GM10266 (cell line): ENCODE data around the gene TARM1.

ENCODE experiments used
- DNase-seq: peaks from one replicate; pipeline ENCODE4 v3.0.0; 2012; ENCODE audit errors: extremely low spot score
- TF ChIP-seq, protein P1 (sequence below): IDR thresholded peaks from 2 replicates; pipeline ENCODE4 v1.5.1; 2012; ENCODE audit warnings: mild to moderate bottlenecking, low read depth; ENCODE audit not compliant: control insufficient read depth, insufficient read depth; ENCODE audit errors: missing control alignments

The TARM1 gene

DNA sequence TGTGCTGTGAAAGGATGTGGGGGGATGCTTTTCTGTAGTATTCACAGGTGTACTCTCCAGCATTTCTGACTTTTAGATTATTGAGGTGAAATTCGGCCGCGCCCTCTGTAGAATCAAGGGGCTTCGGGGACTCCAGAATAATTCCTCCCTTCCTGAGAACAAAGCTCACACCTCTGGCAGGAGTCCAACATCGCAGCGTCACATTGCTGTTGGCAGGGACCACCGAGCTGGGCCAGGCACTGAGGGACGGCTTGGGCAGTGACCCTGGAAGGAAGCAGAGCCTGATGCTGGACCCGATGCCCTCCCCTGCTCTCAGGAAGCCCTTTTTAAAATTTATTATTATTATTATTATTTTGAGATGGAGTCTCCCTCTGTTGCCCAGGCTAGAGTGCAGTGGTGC is 6.3 kb downstream of the TARM1 start:
- no peak for DNase-seq
- TF ChIP-seq, protein P1, sequence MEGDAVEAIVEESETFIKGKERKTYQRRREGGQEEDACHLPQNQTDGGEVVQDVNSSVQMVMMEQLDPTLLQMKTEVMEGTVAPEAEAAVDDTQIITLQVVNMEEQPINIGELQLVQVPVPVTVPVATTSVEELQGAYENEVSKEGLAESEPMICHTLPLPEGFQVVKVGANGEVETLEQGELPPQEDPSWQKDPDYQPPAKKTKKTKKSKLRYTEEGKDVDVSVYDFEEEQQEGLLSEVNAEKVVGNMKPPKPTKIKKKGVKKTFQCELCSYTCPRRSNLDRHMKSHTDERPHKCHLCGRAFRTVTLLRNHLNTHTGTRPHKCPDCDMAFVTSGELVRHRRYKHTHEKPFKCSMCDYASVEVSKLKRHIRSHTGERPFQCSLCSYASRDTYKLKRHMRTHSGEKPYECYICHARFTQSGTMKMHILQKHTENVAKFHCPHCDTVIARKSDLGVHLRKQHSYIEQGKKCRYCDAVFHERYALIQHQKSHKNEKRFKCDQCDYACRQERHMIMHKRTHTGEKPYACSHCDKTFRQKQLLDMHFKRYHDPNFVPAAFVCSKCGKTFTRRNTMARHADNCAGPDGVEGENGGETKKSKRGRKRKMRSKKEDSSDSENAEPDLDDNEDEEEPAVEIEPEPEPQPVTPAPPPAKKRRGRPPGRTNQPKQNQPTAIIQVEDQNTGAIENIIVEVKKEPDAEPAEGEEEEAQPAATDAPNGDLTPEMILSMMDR: no peak

DNA sequence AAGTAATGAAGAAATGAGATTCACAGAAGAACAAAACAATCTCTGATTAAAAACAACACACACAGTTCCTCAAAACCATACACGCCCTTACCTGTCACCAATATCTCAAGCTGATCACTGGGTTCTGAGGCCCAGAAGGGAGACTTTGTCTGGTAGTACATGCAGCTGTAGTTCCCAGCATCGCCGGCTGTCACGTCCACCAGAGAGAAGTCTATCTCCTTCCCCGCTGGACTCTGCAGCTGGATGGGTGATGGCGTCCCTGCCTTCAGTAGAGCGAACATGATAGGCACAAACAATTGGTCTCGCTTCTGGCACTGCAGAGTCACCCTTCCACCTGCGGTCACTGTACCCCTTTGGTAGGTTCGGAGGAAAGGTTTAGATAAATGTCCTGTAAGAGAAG is 7.3 kb downstream of the TARM1 start:
- DNase-seq: no peak
- TF ChIP-seq, protein P1: no peak

DNA sequence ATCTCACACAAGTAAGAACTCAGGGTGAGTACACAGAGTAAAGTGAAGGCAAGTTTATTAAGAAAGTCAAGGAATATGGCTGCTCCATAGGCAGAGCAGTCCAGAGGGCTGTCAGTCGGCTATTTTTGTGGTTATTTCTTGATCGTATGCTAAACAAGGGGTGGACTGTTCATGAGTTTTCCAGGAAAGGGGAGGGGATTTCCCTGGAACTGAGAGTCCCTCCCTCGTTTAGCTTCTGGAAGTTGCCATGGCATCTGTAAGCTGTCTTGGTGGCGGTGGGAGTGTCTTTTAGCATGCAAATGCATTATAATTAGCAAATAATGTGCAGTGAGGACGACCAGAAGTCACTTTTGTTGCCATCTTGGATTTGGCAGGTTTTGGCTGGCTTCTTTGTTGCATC is 11.7 kb downstream of the TARM1 start:
- no peak for DNase-seq
- TF ChIP-seq, protein P1: no peak

GRCh38 chr19:54063350-54064116 is 17.6 kb downstream of the TARM1 start, which contains the start of gene VSTM1:
VSTM1 (minus strand) TSS chr19:54063897; CDS start chr19:54063777, 120 bp downstream.
- no peak for DNase-seq
- TF ChIP-seq, protein P1: no peak

GRCh38 chr19:54062643-54063042 is 18.5 kb downstream of the TARM1 start:
- TF ChIP-seq, protein P1: no peak
- DNase-seq: no peak

DNA sequence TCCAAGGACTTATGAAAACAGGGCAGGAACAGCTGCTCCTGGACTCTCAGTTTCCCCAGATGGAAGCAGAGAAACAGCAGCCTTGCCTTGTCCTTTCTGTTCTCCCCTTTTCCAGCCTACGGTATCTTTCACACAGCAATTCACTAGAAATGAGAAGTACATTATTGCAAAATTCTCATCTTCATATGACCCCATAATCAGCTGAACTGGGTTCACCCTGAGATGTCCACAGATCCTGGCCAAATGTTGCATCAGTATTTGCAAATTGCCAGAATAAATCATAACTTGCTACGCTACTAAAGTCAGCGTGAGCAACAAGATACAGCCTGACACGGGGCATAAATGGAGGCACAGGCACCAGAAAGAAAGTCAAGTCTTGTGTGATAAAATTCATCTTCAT is 33.5 kb downstream of the TARM1 start:
- DNase-seq: no peak
- TF ChIP-seq, protein P1: no peak

- TF ChIP-seq, protein P1: no peak
- DNase-seq: no peak
Observed at GRCh38 chr19:54045771-54046170, 35.4 kb downstream of the TARM1 start.
